NCI-H2107 treated with DMSO at 0.1 percent for 48 hours (cell line): ENCODE measurements around the gene KLHL42.

ENCODE experiments used
- DNase-seq: peaks from one replicate; lab custom pipeline; 2025; ENCODE audit not compliant: unreplicated experiment; lab: John Stamatoyannopoulos, UW

The KLHL42 gene

GRCh38 chr12:27852117-27852516, 72.1 kb downstream of the KLHL42 start:
- no peak for DNase-seq
